ENCODE measurements around the gene C1orf21. TPM values are rescaled to one million over a fixed set of nuclear protein-coding genes. Genes with fewer than 3 reads are reported as not detected.

Gene C1orf21
- total RNA-seq, 4 donors from 2014 or later: 106 to 206 (median 154) TPM

DNA sequence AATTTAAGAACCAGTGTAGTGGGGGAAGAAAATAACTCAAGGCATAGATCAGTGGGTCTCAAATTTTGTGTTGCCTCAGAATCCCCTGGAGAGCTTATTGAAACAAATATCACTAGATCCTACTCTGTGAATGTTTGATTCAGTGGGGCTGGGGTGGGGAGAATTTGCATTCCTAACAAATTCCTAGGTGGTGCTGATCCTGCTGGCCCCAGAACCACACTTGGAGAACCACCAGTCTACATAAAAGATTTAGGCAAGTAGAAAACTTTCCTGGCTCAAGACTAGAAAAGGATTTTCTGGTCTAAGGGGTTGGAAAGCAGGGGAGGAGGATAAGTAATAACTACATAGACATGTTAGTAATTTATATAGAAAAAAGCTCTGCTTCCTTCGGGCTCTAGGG, 34.1 kb upstream of the C1orf21 start:
- Histone ChIP-seq H3K27me3 (no peaks in the 10 kb centered on the region), H3K9me3 (no peaks in the 10 kb centered on the region), H3K4me1 (peaks cover 14 to 22% of the 10 kb centered on the region in 2 donors), H3K4me3 (no peak overlapping the region), H3K36me3 (no peaks in the 10 kb centered on the region), H3K27ac (no peak overlapping the region)
- ATAC-seq (no peak), DNase-seq (no peak)
- TF ChIP-seq, protein P1, sequence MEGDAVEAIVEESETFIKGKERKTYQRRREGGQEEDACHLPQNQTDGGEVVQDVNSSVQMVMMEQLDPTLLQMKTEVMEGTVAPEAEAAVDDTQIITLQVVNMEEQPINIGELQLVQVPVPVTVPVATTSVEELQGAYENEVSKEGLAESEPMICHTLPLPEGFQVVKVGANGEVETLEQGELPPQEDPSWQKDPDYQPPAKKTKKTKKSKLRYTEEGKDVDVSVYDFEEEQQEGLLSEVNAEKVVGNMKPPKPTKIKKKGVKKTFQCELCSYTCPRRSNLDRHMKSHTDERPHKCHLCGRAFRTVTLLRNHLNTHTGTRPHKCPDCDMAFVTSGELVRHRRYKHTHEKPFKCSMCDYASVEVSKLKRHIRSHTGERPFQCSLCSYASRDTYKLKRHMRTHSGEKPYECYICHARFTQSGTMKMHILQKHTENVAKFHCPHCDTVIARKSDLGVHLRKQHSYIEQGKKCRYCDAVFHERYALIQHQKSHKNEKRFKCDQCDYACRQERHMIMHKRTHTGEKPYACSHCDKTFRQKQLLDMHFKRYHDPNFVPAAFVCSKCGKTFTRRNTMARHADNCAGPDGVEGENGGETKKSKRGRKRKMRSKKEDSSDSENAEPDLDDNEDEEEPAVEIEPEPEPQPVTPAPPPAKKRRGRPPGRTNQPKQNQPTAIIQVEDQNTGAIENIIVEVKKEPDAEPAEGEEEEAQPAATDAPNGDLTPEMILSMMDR (IDR thresholded peaks at IDR 0.05 in 4 of 5, conservative IDR thresholded peaks at IDR 0.05 in 1 of 5): no peak
- no peak for TF ChIP-seq POLR2A (IDR thresholded peaks at IDR 0.05)
- in situ Hi-C loops (cut with MboI; ENCODE audit: low sequenced_read_pairs in 4 of 4): no loop called here
- intact Hi-C loops (cut with DNase I; ENCODE audit: low total_unique reads): no loop called here

DNA sequence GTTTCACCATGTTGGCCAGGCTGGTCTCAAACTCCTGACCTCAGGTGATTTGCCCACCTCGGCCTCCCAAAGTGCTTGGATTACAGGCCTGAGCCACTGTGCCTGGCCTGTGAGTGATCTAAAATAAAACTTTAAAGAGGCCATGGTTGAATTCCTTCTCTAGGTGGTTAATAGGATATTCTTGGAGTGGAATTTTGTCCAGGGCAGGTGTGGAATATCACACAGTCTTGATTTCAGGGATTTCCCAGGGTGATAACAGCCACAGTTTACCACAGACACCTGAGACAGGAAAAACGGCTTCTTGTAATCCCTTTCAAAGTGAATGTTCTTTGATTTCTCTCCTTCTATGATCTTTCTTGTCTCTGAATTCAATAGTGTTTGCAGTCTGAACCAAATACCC, 32.1 kb upstream of the C1orf21 start:
- DNase-seq (no peak), ATAC-seq (peak in 1 of 2 donors; percentile 64)
- TF ChIP-seq, protein P1 (IDR thresholded peaks at IDR 0.05 in 4 of 5, conservative IDR thresholded peaks at IDR 0.05 in 1 of 5): no peak
- TF ChIP-seq POLR2A (IDR thresholded peaks at IDR 0.05): no peak
- peaks cover 14 to 22% of the 10 kb centered on the region in 2 donors for H3K4me1 ChIP-seq
- in situ Hi-C loops (cut with MboI; ENCODE audit: low sequenced_read_pairs in 4 of 4) (no loop called here), intact Hi-C loops (cut with DNase I; ENCODE audit: low total_unique reads) (no loop called here)
- H3K9me3 ChIP-seq: no peaks in the 10 kb centered on the region
- H3K27me3 ChIP-seq: no peaks in the 10 kb centered on the region
- H3K36me3 ChIP-seq: no peaks in the 10 kb centered on the region
- peak overlapping the region in 1 of 4 donors; percentile 35 for H3K27ac ChIP-seq
- no peak overlapping the region for H3K4me3 ChIP-seq

DNA sequence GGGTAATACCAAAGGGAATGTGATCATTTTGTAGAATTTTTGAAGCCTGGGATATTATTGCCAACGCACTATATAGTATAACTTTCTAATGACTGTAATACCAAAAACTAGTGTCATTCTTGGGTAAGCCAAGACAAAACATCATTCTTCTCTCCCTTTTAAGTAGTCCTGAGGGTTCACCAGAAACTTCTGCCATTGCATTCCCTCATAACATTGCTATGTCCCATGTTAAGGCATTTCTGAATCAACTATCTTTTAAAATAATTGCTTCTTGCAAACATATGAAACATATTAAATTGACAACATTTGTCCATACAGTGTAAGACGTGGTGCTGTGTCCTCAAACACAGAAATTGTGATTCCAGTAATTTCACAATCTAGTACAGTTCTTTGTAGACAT, 29.9 kb upstream of the C1orf21 start:
- Histone ChIP-seq H3K4me1 (peaks cover 14 to 22% of the 10 kb centered on the region in 2 donors), H3K9me3 (no peaks in the 10 kb centered on the region), H3K27me3 (no peaks in the 10 kb centered on the region), H3K36me3 (no peaks in the 10 kb centered on the region), H3K27ac (no peak overlapping the region), H3K4me3 (no peak overlapping the region)
- ATAC-seq (no peak), DNase-seq (no peak)
- TF ChIP-seq POLR2A (IDR thresholded peaks at IDR 0.05): no peak
- TF ChIP-seq, protein P1 (IDR thresholded peaks at IDR 0.05 in 4 of 5, conservative IDR thresholded peaks at IDR 0.05 in 1 of 5): no peak
- in situ Hi-C loops (cut with MboI; ENCODE audit: low sequenced_read_pairs in 4 of 4): no loop called here
- intact Hi-C loops (cut with DNase I; ENCODE audit: low total_unique reads): no loop called here

DNA sequence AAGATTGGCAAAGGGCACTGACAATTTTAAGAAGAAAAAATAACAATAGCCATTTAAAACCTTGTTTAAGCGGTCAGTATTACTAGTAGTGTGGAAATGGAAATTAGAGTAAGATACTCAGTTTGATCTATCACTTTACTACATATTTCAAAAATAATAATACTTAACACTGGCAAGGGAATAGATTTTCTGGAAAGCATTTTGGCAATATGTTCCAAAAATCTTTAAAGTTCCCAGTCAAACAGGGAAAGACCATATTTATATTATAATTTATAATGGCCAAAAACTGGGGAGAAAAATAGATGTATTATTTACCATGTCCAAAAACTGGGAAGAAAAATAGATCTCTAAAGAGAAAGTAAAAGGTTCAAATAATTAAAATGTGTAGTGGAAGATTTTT, 28.6 kb upstream of the C1orf21 start:
- intact Hi-C loops (cut with DNase I; ENCODE audit: low total_unique reads): no loop called here
- H3K4me1 ChIP-seq: peaks cover 16 to 33% of the 10 kb centered on the region in 2 donors
- no peaks in the 10 kb centered on the region for H3K27me3 ChIP-seq
- ATAC-seq (no peak), DNase-seq (no peak)
- no peak overlapping the region for H3K27ac ChIP-seq
- H3K9me3 ChIP-seq: no peaks in the 10 kb centered on the region
- no peak overlapping the region for H3K4me3 ChIP-seq
- no peaks in the 10 kb centered on the region for H3K36me3 ChIP-seq
- in situ Hi-C loops (cut with MboI; ENCODE audit: low sequenced_read_pairs in 4 of 4): no loop called here
- TF ChIP-seq POLR2A (IDR thresholded peaks at IDR 0.05): no peak
- TF ChIP-seq, protein P1 (IDR thresholded peaks at IDR 0.05 in 4 of 5, conservative IDR thresholded peaks at IDR 0.05 in 1 of 5): no peak

DNA sequence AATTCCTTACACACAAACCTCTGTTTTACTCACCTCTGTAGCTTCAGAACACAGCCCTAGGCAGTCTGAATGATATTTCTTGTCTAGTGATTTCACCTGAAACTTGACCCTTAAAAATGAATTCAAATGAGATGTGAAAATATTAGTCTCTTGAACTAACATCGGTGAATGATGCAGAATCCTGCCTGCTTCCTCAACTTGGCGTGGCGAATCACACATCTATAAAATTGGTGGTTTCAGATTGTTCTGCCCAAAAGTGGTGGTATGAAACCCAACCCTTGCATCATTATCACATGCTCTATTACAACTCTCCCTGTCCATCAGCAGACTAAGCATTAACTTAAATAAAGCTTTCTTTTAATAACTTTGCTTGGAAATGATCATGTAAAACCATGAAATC, 26.9 kb upstream of the C1orf21 start:
- H3K4me1 ChIP-seq: peaks cover 15 to 42% of the 10 kb centered on the region in 2 donors
- no peaks in the 10 kb centered on the region for H3K9me3 ChIP-seq
- H3K4me3 ChIP-seq: no peak overlapping the region
- no peaks in the 10 kb centered on the region for H3K36me3 ChIP-seq
- TF ChIP-seq, protein P1 (IDR thresholded peaks at IDR 0.05 in 4 of 5, conservative IDR thresholded peaks at IDR 0.05 in 1 of 5): no peak
- TF ChIP-seq POLR2A (IDR thresholded peaks at IDR 0.05): no peak
- DNase-seq: no peak
- intact Hi-C loops (cut with DNase I; ENCODE audit: low total_unique reads) (loop anchor here (5.0 kb wide), 1 partner anchor 63 kb away; no protein-coding TSS in a partner anchor), in situ Hi-C loops (cut with MboI; ENCODE audit: low sequenced_read_pairs in 4 of 4) (loop anchor here in 1 of 4 donors (10.0 kb wide), 1 partner anchor 305 kb away; no protein-coding TSS in a partner anchor)
- H3K27ac ChIP-seq: peak overlapping the region in 2 of 4 donors; percentile 4 to 11
- H3K27me3 ChIP-seq: no peaks in the 10 kb centered on the region
- ATAC-seq: no peak

Data from gastrocnemius medialis (tissue), 4 donors.